A549 (cell line): ENCODE data around the gene CYP26C1.

Experiments
- CBX2 ChIP-seq: fragments of 200-600 bp; sonication (generic); IDR thresholded peaks from 2 replicates; pipeline ENCODE4 v1.6.1; 2016; ENCODE audit warnings: low read depth, mild to moderate bottlenecking, borderline replicate concordance
- CEBPB ChIP-seq, 2 experiments: fragments of >200 bp in 1 of 2; sonication (Bioruptor Twin) in 1 of 2; formaldehyde crosslinking in 1 of 2; IDR thresholded peaks; 2 replicates each; pipeline ENCODE4 v1.6.1; 2012 to 2016
- CTCF ChIP-seq: fragments of >200 bp; sonication (Bioruptor Twin); formaldehyde crosslinking; IDR thresholded peaks from 3 replicates; pipeline ENCODE4 v1.5.1; 2016
- ELK1 ChIP-seq: fragments of 150-350 bp; IDR thresholded peaks from 2 replicates; pipeline ENCODE4 v1.6.1; 2014; ENCODE audit warnings: low read depth, mild to moderate bottlenecking, low read length
- HES2 ChIP-seq: fragments of >200 bp; sonication (Bioruptor Twin); formaldehyde crosslinking; IDR thresholded peaks from 2 replicates; pipeline ENCODE4 v1.6.1; 2016
- HMGXB4 ChIP-seq: fragments of 250-450 bp; sonication (Bioruptor Pico); IDR thresholded peaks from 2 replicates; pipeline ENCODE4 v1.5.0; 2021; ENCODE audit warnings: mild to moderate bottlenecking, moderate library complexity, borderline replicate concordance
- KDM1A ChIP-seq: fragments of 200-600 bp; sonication (generic); IDR thresholded peaks from 2 replicates; pipeline ENCODE4 v1.6.1; 2016; ENCODE audit warnings: low read depth, mild to moderate bottlenecking
- MAX ChIP-seq: IDR thresholded peaks from 2 replicates; pipeline ENCODE4 v1.6.1; 2012
- POLR2A ChIP-seq: IDR thresholded peaks from 2 replicates; pipeline ENCODE4 v1.6.1; 2012; ENCODE audit warnings: mild to moderate bottlenecking, low read length
- RAD21 ChIP-seq, 2 experiments: fragments of >200 bp in 1 of 2; sonication (Bioruptor Twin) in 1 of 2; formaldehyde crosslinking in 1 of 2; IDR thresholded peaks in 1 of 2; conservative IDR thresholded peaks in 1 of 2; 2 replicates in 1 of 2; 3 replicates in 1 of 2; pipeline ENCODE4 v1.6.1; 2012 to 2018; ENCODE audit warnings: inconsistent platforms in 1 of 2
- RFX5 ChIP-seq: fragments of 450-650 bp; IDR thresholded peaks from 2 replicates; pipeline ENCODE4 v1.7.1; 2014; ENCODE audit warnings: antibody characterized with exemption, mild to moderate bottlenecking, moderate library complexity

- TF ChIP-seq CEBPB (IDR thresholded peaks at IDR 0.05) (no peak), CTCF (no peak), RFX5 (no peak), KDM1A (no peak), HMGXB4 (no peak), POLR2A (no peak), ELK1 (no peak), RAD21 (conservative IDR thresholded peaks at IDR 0.05 in 1 of 2, IDR thresholded peaks at IDR 0.05 in 1 of 2) (no peak), MAX (no peak), CBX2 (no peak), HES2 (no peak)
Measured at GRCh38 chr10:93061594-93062513, 1.3 kb downstream of the CYP26C1 start.
